GM13977 (cell line): ENCODE measurements around the gene FBXW11.
A peak's percentile ranks its signal among the peaks of the same experiment; 100 is the strongest.

Experiments used
- DNase-seq: peaks from one replicate; pipeline ENCODE4 v3.0.0; 2012; ENCODE audit warnings: low spot score
- CTCF ChIP-seq: IDR thresholded peaks from 2 replicates; pipeline ENCODE4 v1.5.1; 2012; ENCODE audit warnings: mild to moderate bottlenecking, control low read depth; ENCODE audit not compliant: insufficient read depth; ENCODE audit errors: extremely low read depth, missing control alignments
- in situ Hi-C: fragments of 300-500 bp; cut with MboI; formaldehyde crosslinking; loops from one replicate; pipeline ENCODE4 v1.12.0; 2022; ENCODE audit warnings: low sequenced_read_pairs, low pct_unique_long_range_greater_than_20kb, mixed read lengths, inconsistent platforms; ENCODE audit not compliant: unreplicated experiment

FBXW11 gene

GRCh38 chr5:172044631-172045314 is 38.3 kb upstream of the FBXW11 start:
- in situ Hi-C loops: loop anchor here (10.0 to 25.0 kb wide), 3 partner anchors 140 to 632 kb away; partner anchors contain the start of gene FGF18
- DNase-seq: no peak
- TF ChIP-seq CTCF: peak; percentile 3

- in situ Hi-C loops: loop anchor here (10.0 to 25.0 kb wide), 3 partner anchors 139 to 632 kb away; partner anchors contain the start of gene FGF18
- DNase-seq: no peak
- TF ChIP-seq CTCF: no peak
Measured at GRCh38 chr5:172043865-172044264, 37.4 kb upstream of the FBXW11 start.

- no peak for DNase-seq
- no peak for TF ChIP-seq CTCF
- in situ Hi-C loops: loop anchor here (10.0 to 25.0 kb wide), 3 partner anchors 137 to 630 kb away; partner anchors contain the start of gene FGF18
Measured at GRCh38 chr5:172042183-172042582, 35.7 kb upstream of the FBXW11 start.

GRCh38 chr5:172038167-172038566 is 31.7 kb upstream of the FBXW11 start:
- in situ Hi-C loops: loop anchor here (25.0 kb wide), 2 partner anchors 426 to 626 kb away; partner anchors contain the start of gene FGF18
- DNase-seq: no peak
- no peak for TF ChIP-seq CTCF

GRCh38 chr5:172035049-172035448 is 28.6 kb upstream of the FBXW11 start:
- peak; percentile 49 for DNase-seq
- in situ Hi-C loops: loop anchor here (25.0 kb wide), 2 partner anchors 423 to 623 kb away; partner anchors contain the start of gene FGF18

GRCh38 chr5:172031894-172032461 is 25.5 kb upstream of the FBXW11 start:
- in situ Hi-C loops: loop anchor here (25.0 kb wide), 2 partner anchors 420 to 620 kb away; partner anchors contain the start of gene FGF18
- no peak for DNase-seq
- TF ChIP-seq CTCF: no peak

More at GRCh38 chr5:172035049-172035448, 28.6 kb upstream of the FBXW11 start:
- TF ChIP-seq CTCF: no peak
